Tibial nerve (tissue), 3 donors: ENCODE measurements around the gene MYORG.

Source experiments
- CTCF ChIP-seq, 5 experiments: fragments of 200-600 bp in 3 of 5; fragments of 450-650 bp in 2 of 5; sonication (generic) in 3 of 5; IDR thresholded peaks; one replicate each; pipeline ENCODE4 v1.5.1; 2016 to 2019; ENCODE audit warnings: antibody characterized with exemption in 5 of 5, mild to moderate bottlenecking in 3 of 5, moderate library complexity in 2 of 5
- POLR2A ChIP-seq, 2 donors: fragments of 450-650 bp; IDR thresholded peaks; one replicate each; pipeline ENCODE4 v1.6.1; 2017; ENCODE audit warnings: antibody characterized with exemption in 2 of 2, mild to moderate bottlenecking in 2 of 2, moderate library complexity in 2 of 2

GRCh38 chr9:34317436-34317835 is 59.3 kb downstream of the MYORG start:
- no peak for TF ChIP-seq CTCF (IDR thresholded peaks at IDR 0.05)
- no peak for TF ChIP-seq POLR2A (IDR thresholded peaks at IDR 0.05)
